ENCODE data around the gene FMO4.
"Not testable (repeated sequence)": the region's sequence is repeated elsewhere in the genome, so short reads cannot be mapped to it uniquely, and the experiment has no call there.

DNA sequence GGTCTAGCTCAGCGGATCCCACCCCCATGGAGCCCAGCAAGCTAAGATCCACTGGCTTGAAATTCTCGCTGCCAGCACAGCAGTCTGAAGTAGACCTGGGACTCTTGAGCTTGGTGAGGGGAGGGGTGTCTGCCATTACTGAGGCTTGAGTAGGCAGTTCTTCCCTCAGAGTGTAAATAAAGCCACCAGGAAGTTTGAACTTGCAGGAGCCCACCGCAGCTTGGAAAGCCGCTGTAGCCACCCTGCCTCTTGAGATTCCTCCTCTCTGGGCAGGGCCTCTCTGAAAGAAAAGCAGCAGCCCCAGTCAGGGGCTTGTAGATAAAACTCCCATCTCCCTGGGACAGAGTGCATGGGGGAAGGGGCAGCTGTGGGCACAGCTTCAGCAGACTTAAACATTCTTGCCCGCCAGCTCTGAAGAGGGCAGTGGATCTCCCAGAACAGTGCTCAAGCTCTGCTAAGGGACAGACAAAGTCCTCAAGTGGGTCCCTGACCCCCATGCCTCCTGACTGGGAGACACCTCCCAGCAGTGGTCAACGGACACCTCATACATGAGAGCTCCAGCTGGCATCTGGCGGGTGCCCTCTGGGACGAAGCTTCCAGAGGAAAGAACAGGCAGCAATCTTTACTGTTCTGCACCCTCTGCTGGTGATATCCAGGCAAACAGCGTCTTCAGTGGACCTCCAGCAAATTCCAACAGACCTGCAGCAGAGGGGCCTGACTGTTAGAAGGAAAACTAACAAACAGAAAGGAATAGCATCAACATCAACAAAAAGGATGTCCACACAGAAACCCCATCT lies 45.9 kb downstream of the FMO4 start:
- not testable (repeated sequence) for TF ChIP-seq FOXM1 (IDR thresholded peaks at IDR 0.05; ENCODE audit: borderline replicate concordance); FOXA1 (IDR thresholded peaks at IDR 0.05); SP1 (IDR thresholded peaks at IDR 0.05); NFRKB (IDR thresholded peaks at IDR 0.05); ELF4 (IDR thresholded peaks at IDR 0.05); HDGF (IDR thresholded peaks at IDR 0.05; ENCODE audit: borderline replicate concordance); TARDBP (IDR thresholded peaks at IDR 0.05)

All from HEK293T (cell line).